Measurements from ENCODE around the gene PPP1R3D.
"Not testable (repeated sequence)": the region's sequence is repeated elsewhere in the genome, so short reads cannot be mapped to it uniquely, and the experiment has no call there.

PPP1R3D gene

DNA sequence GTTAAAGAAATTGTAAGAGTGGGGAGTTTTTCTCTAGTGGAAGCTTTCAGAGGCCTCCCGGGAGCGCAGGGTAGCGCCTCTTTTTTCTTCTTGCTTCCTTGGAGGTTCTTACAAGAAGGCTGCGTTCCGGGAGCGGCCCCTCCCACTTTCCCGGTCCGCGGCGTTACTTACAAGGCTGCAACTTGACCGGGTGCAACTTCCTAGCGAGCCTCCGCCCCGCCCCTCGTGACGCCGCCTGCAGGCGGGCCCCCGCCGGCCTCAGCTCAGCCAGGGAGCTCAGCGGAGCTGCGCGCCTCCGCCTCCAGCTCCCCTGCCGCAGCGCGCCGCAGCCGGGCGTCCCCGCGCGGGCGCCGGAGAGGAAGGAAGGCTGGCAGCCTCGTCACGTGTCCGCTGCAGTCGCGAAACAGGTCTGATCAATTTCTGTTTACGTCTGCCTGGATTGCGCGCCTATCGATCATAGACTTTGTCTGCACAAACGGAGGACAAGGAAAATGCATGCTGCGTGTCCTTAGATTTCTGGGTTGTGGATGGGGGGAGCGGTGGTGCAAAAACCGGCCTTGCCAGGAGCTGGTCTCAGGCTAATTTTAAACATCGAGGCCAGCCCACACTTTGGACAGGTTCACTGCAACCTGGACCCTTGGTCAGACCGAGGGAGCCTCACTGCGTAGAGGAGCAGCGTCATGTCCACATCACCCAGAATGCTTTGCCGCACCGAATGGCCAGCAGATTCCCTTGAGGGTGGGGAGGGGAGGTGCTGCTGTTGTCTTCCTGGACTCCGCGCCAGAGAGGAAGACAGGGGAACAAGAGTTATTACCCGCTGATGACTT is at the start of gene PPP1R3D, which contains the start of gene FAM217B:
TSS of gene PPP1R3D (minus strand) at position 177 of the 827 bp plus-strand sequence. CDS start 374 bp downstream, outside the sequence.
TSS of gene FAM217B (plus strand) at position 261 of the 827 bp plus-strand sequence. CDS start 3,555 bp downstream, outside the sequence.
- peak; percentile 92 for DNase-seq (ENCODE audit: low spot score)

GRCh38 chr20:59988141-59988540 is 48.0 kb upstream of the PPP1R3D start:
- DNase-seq (ENCODE audit: low spot score): no peak

DNA sequence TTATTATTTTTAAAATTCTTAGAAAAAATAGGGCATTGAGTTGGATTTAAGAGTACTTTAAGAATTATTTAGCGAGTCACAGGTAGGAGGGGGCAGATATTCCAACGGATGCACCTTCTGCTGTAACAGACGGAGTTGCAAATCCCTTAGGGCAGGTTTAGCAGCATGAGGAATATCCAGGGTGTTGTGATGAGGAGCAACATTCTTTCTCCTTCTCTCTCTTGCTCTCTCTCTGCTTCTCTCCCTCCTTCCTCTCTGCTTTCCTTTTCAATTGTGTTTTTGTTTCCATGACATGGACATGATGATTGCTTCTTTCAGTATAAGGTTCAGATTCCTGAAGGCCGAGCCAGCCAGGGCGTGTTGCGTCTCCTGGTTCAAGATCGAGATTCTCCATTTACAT is 47.0 kb upstream of the PPP1R3D start:
- no peak for DNase-seq (ENCODE audit: low spot score)

DNA sequence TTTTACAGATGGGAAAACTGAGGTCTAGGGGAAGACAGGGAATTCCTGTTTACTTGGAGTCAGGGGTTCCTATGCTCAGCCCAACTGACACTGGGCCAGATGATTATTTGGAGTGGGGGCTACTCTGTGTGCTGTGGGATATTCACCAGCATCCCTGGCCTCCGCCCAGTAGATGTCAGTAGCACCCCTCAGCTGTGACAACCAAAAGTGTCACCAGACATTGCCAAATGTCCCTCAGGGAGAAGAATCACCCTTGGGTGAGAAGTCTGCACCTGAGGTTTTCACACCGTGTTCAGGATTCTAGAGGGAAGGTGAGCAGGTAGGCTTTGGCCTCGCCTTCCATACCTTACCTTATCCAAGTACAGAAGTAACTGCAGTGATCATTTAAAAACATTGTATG is 45.8 kb upstream of the PPP1R3D start:
- DNase-seq (ENCODE audit: low spot score): no peak

DNA sequence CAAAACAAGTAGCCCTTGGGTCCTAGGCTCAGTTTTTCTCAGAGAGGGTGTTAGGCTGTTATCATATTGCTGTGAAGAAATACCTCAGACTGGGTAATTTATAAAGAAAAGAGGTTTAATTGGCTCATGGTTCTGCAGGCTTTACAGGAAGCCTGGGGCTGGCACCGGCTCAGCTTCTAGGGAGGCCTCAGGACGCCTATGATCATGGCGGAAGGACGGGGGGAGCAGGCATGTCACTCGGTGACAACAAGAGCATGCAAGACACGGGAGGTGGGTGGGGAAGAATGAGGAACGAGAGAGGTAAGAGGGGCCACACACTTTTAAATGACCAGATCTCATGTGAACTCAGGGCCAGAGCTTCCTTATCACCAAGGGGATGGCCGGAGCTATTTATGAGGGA is 45.1 kb upstream of the PPP1R3D start:
- no peak for DNase-seq (ENCODE audit: low spot score)

GRCh38 chr20:59984541-59984940 is 44.4 kb upstream of the PPP1R3D start:
- no peak for DNase-seq (ENCODE audit: low spot score)

DNA sequence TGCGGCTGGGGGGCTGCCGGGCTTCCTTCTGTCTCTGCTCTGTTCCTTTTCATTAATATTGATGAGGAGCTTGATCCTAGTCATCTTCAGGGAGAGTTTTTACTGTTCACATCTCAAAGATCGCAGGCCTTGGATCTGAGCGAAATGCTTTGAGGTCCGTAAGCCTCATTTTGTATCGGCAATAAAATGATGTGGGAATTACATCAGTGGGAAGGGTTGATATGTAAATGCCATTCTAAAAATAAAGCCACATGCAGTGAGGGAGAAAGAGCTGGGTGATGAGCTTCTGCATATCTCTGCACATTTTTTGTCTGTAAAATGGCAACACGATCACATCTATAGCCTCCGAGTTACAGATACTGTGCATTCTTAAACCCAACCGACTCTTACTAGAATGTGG is 43.0 kb upstream of the PPP1R3D start:
- DNase-seq (ENCODE audit: low spot score): no peak

GRCh38 chr20:59977086-59977485 is 37.0 kb upstream of the PPP1R3D start:
- no peak for DNase-seq (ENCODE audit: low spot score)

GRCh38 chr20:59976156-59976782 is 36.2 kb upstream of the PPP1R3D start:
- no peak for DNase-seq (ENCODE audit: low spot score)

DNA sequence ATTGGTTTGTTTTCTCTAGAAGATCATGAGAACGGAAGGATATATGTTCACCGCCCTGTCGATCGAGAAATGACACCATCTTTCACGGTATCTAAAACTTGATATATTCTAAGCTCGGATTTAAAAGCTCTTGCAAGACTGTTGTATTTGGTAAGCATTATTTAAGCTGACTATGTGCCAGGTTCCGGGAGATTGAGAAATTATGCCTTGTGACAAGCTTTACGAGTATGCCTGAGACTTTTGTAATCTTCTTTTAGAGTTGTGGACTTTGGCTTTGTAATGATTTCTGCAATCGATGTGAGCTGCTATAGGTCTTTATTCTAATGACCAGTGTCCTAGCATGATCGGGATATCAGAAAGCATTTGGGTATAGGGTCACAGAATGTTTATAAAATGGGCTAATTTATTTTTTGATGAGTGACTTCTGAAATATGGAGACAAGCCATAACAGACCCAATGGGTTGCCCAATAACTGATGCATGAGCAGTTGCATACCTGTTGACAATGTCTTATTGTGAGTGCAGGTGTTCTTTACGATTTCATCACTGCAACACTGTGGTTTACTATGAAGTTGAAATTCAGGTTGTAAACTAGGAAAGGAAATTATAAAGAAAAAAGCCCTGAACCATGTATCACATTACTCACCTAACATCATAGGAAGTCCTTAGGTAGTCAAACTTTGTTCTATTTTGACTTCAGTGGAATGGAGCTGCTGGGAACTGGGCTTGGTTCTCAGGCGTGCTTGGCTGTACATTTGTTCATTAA is 32.1 kb upstream of the PPP1R3D start:
- DNase-seq (ENCODE audit: low spot score): no peak

DNA sequence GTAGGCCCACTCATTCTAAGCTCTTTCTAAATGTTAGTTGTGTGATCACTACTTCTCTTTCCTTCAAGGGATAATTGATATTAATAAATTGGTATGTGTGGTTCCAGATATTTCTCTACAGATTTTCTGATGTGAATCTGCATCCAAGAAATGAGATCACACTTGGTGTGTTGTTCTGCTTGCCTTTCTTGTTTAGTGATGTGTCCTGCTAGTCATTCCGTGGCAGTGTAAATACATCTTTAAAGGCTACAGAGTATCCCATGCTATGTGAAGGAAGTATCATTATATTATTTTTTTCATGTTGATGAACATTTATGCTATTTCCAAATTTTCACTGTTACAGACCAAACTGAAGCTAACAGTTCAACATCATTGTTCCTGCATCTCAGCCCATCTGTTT is 31.3 kb upstream of the PPP1R3D start:
- no peak for DNase-seq (ENCODE audit: low spot score)

DNA sequence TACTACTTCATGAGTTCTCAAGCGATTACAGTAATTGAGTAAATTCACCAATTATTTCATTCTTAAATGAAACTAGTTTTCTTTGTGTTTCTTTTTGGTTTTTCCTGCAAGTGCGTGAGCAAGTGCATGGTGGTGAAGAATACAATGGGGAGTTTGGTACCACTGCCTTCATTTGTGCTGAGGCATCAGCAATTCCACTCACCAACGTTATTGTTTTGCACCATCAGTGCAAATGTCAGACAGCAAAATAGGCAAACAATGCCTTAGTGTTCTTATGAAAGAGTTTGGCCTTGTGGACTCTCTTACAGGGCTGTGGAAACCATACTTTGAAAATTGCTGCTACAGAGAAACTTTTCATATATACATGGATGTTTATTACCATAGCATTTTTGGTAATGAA is 26.3 kb upstream of the PPP1R3D start:
- no peak for DNase-seq (ENCODE audit: low spot score)

DNA sequence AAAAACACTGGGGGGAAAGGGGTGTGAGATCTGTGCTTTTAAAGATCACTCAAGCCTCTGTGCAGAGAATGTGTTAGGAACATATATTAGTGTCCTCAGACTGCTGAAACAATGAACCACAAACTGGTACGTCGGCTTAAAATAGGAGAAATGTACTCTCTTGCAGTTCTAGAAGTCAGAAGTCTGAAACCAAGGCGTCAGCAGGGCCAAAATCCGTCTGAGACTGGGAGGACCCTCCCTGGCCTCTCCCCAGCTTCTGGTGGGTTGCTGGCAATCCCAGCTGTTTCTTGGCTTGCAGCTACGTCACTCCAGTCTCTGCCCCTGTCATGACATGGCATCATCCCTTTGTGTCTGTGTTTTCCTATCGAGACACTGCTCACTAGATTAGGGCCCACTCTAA is 22.1 kb upstream of the PPP1R3D start:
- no peak for DNase-seq (ENCODE audit: low spot score)

DNA sequence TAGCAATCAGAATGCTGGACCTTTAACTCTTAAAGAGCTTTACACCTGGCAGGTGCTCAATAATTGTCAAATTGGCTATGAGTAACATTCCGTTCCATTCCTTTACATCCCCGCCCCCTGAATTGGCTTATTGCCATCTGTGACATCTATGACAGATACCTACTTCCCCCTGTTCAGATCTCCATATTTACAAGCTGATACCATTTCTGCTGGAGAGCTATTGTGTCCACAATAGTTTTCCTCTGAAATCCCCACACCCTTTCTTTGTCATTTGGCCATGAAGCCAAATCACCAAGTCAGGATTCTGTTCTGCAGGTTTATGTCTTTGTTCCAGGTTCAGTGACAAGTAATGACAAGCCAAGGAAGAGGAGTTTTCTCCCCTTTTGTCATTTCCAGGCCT is 21.3 kb upstream of the PPP1R3D start:
- DNase-seq (ENCODE audit: low spot score): no peak

DNA sequence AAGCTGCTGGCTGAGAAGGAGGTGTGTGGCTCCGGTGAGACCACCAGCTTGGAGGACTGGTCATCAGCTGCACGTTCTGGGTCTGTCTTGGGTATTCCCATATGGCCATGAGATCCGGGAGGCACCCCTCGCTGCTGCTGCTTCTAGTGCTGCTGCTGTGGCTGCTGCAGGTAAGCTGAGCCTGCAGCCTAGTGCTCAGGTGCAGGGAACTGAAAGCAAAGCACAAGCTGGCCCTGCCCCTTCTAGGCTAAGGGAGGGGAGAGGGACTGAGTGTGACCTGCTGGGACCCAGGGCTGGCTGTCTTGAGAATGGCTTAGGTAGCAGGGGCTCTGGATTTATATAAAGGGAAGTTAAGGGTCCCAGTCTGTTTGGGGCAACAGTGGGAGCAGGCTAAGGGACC is 18.5 kb upstream of the PPP1R3D start:
- DNase-seq (ENCODE audit: low spot score): no peak

- no peak for DNase-seq (ENCODE audit: low spot score)
Measured at GRCh38 chr20:59958123-59958522, 18.0 kb upstream of the PPP1R3D start, which contains the start of gene CDH26. Gene CDH26, plus strand, starts transcription at chr20:59958423. Its CDS starts 304 bp downstream, at chr20:59958727.

DNA sequence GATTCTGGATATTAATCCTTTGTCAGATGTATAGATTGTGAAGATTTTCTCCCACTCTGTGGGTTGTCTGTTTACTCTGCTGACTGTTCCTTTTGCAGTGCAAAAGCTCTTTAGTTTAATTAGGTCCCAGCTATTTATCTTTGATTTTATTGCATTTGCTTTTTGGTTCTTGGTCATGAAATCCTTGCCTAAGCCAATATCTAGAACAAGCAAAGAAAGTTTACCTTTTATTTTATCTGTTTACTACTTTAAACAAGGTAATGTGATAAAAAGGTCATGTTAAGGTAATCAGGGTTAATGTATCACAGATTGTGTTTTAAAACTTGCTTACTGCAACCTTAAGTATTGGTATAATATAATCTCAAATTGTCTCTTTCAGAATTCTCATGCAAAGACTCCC is 17.5 kb upstream of the PPP1R3D start:
- not testable (repeated sequence) for DNase-seq (ENCODE audit: low spot score)

DNA sequence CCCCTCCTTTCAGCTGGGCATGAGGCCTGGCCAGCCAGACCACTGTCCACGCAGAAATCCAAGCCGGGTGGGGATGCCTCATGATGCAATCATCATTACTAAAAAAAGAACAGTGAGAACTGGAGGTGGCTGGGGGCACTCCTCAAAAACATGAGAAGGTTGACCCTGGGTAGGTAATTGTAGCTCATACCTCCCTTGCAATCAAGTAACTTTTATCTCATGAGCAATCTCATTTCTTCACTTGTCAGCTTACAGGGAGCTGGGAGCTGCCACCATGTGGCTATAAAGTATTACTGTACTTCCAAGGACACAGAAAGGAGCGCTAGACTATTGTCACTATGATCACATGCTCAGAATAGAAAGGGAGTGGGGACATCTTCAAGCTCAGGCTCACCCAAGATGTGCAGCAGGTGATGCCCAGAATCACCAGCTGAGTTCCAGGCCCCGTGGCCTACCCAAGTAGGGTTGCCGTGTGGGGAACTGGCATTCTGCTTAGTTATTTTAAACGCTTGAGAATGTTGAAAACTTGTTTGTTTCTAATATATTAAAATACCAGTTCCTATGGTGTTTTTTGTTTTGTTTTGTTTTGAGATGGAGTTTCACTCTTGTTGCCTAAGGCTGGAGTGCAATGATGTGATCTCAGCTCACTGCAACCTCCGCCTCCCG is 15.2 kb upstream of the PPP1R3D start:
- no peak for DNase-seq (ENCODE audit: low spot score)

DNA sequence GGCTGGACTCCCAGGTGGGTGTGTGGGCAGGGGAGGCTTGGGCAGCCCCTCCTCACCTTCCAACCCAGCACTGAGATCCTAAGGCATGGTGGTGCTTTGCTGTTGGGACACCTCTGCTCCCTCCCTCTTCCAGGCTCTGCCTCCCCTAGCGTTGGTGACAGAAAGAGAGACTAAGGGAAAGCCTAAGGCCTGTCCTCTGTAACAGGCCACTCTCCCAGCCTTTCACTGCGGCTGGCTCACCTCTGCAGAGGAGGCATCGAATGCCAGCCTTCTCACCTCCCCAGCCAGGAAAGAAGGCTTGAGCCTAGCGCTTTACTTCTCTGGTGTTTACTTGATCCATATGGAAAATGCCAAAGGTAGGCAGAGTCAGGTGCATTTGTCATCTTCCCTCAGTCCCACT is 14.6 kb upstream of the PPP1R3D start:
- no peak for DNase-seq (ENCODE audit: low spot score)

DNA sequence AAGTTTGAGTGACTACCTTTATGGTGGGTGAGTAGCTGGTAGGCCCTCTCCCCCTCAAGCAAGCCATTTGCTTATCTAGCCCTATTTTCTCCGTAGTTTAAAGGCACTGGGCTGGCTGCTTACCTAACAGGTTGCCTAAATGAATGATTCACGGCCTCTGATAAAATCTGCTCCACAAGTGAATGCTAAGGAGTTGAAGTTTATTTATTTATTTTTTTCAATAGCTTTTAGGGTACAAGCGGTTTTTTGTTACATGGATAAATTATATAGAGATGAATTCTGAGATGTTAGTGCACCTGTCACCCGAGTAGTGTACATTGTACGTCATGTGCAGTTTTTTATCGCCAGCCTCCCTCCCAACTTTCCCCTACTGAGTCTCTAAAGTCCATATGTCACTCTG is 9.8 kb upstream of the PPP1R3D start:
- DNase-seq (ENCODE audit: low spot score): no peak

DNA sequence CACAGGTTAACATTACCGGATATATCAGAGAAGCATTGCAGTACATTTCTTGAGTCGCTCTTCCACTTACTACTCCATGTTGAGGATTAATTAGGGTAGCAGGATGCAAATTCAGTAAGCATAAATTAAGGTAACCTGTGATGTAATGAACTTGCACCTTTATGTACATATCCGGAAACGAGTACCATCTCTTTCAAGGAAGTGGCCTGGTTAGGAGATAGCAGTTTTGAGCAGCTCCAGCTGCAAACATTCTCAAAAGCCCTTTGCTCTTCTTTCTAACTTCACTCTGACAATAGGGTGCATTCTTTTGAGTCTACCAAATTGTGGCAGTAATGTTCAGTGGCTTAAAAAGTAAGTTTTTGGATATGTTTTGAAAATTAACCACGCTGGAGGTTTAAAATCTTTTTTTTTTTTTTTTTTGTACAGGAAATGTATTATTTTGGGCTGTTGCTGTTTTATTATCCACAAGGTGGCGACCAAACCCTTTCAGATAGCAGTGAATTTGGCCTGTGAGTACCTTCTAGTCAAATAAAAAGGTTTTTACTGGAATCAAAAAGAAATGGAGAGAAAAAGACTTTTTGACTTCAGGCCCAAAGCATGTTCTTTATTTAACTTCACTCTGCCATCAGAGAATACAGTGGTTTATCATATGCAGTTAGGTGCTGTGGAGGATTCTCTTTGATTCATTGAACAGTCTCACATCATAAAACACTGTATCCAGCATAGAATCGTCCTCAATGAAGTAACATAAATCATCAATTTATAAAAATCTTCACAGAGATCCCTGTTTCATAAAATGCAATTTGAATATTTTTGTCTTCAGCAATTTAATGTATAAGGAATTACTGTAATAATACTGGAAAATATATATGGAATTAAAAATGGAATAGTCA is 9.0 kb upstream of the PPP1R3D start:
- DNase-seq (ENCODE audit: low spot score): no peak

Data from ecto neural progenitor cell (in vitro differentiated cells).